ENCODE measurements around the gene C4B.

DNA sequence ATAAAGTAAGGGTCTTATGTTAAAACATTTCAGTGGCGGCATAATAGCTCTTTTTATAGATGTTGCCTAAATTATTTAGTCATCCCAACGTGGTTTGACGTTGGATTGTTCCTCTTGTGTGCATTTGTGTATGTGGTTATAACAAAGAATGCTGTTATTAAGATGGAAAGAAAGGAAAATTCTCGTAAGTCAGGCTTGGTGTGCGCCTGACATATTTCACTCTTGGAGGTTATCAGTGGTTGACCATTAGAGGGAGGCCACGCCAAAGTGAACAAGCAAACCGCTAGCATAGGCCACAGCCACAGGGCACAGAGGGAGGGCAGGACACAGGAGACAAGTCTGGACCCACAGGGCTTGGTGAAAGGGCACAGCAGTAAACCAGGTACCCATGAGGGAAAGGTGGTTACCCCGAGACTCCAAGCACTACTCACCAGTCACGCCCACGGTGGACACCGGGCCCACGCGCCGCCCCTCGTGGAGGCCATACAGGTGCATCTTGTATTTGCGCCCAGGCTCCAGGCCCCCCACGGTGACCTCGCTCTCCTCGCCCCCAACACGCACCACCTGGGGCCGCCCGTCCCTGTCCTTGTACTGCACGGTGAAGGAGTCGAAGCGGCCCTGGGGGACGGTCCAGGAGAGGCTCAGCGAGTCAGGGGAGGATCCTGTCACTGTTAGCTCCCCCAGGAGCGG, 46.5 kb downstream of the C4B start:
- TF ChIP-seq RAD21 (IDR thresholded peaks at IDR 0.05; ENCODE audit: low read depth), result no peak; the same call in 1 of the 2 replicates
- TF ChIP-seq EGR1 (IDR thresholded peaks at IDR 0.05; ENCODE audit: low read depth), result no peak
- no peak for TF ChIP-seq EZH2phosphoT487 (IDR thresholded peaks at IDR 0.05; ENCODE audit: borderline replicate concordance)
- TF ChIP-seq CTCF (IDR thresholded peaks at IDR 0.05 in 2 of 3, conservative IDR thresholded peaks at IDR 0.05 in 1 of 3; ENCODE audit: borderline replicate concordance in 1 of 3, insufficient read depth in 1 of 3, low read depth in 2 of 3, low read length in 2 of 3), result no peak
- no peak for TF ChIP-seq MAX (IDR thresholded peaks at IDR 0.05)
- no peak for TF ChIP-seq POLR2AphosphoS5 (IDR thresholded peaks at IDR 0.05; ENCODE audit: low read depth, low read length)
- no peak for TF ChIP-seq POLR2A (IDR thresholded peaks at IDR 0.05; ENCODE audit: borderline replicate concordance, extremely low read depth, insufficient read depth, insufficient read length)
- TF ChIP-seq FOSL1 (IDR thresholded peaks at IDR 0.05; ENCODE audit: low read depth), result no peak
- no peak for TF ChIP-seq SIN3A (IDR thresholded peaks at IDR 0.05; ENCODE audit: low read depth)
- TF ChIP-seq REST (IDR thresholded peaks at IDR 0.05; ENCODE audit: low read depth), result no peak
- no peak for TF ChIP-seq JUND (IDR thresholded peaks at IDR 0.05)
- no peak for TF ChIP-seq ZFX (IDR thresholded peaks at IDR 0.05)
- no peak for TF ChIP-seq EZH2 (IDR thresholded peaks at IDR 0.05)

All from HCT116 (cell line).